ES-I3 (cell line): Measurements from ENCODE around the gene GDA.

ENCODE experiments used
- H3K36me3 ChIP-seq: 2 replicates; pipeline ENCODE4 v1.6.1; 2013; ENCODE audit warnings: mild to moderate bottlenecking, low read length, control low read depth, moderate library complexity; ENCODE audit not compliant: insufficient read depth
- H3K4me1 ChIP-seq: 2 replicates; pipeline ENCODE4 v1.6.1; 2013; ENCODE audit warnings: mild to moderate bottlenecking, control low read depth, low read length; ENCODE audit not compliant: insufficient read depth
- H3K9ac ChIP-seq: 2 replicates; pipeline ENCODE4 v1.6.1; 2013; ENCODE audit warnings: low read depth, mild to moderate bottlenecking, low read length, moderate library complexity
- H3K9me3 ChIP-seq: 2 replicates; pipeline ENCODE4 v1.6.1; 2013; ENCODE audit warnings: mild to moderate bottlenecking, low read length, moderate library complexity; ENCODE audit not compliant: control insufficient read depth, insufficient read depth

Gene GDA

GRCh38 chr9:72207278-72207677, 58.0 kb downstream of the GDA start:
- H3K4me1 ChIP-seq: no peaks in the 10 kb centered on the region
- no peaks in the 10 kb centered on the region for H3K9me3 ChIP-seq
- no peak overlapping the region for H3K9ac ChIP-seq
- H3K36me3 ChIP-seq: no peaks in the 10 kb centered on the region

DNA sequence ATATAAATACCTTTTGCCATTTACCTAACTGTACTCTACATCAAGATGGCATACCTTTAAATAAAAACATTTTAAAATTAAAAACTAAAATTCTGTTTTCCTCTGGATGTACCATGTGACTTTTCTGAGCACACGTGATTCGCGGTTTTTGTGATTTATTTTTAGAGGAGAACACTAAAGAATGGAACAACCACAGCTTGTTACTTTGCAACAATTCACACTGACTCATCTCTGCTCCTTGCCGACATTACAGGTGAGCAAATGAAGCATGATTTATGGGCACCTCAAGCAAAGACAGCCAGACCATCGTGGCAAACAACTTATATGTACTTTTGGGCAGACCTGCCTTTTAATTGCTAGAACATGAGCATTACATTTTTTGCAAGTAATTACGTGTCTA, 61.3 kb downstream of the GDA start:
- no peak overlapping the region for H3K9ac ChIP-seq
- no peaks in the 10 kb centered on the region for H3K4me1 ChIP-seq
- H3K9me3 ChIP-seq: no peaks in the 10 kb centered on the region
- H3K36me3 ChIP-seq: no peaks in the 10 kb centered on the region

DNA sequence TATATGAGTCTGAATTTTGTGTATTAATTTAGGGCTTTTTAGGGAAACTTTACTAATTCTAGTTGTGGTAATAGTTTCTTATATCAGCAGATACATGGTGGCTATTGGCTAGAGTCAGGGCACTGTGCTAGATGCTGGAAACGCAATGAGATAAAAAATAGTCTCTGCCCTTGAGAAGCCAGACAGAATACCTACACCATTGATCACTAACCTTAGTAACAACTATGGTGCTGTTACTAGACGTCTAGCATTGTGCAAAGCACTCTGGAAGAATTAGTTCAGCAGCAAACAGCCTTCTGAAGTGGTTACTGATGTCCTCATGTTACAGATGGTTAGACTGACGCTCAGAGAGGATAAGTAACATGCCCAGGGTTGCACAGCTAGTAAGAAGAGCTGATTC, 61.8 kb downstream of the GDA start:
- no peaks in the 10 kb centered on the region for H3K36me3 ChIP-seq
- no peaks in the 10 kb centered on the region for H3K9me3 ChIP-seq

DNA sequence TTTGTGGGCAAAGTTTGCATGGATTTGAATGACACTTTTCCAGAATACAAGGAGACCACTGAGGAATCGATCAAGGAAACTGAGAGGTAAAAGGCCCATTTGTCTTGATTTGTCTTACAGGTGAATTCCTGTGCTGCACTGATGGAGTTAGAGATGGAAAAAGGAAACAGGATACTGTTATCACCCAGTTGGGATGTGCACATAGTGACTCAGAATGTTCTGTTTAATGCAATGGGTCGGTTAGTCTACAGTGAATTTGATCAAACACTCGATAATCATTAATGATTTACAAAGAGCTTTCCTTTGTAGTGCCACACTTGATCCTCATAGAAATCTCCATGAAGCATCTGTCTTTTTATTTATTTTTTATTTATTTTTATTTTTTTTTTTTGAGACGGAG, 64.7 kb downstream of the GDA start:
- no peak overlapping the region for H3K9ac ChIP-seq
- no peaks in the 10 kb centered on the region for H3K4me1 ChIP-seq
- no peaks in the 10 kb centered on the region for H3K36me3 ChIP-seq
- no peaks in the 10 kb centered on the region for H3K9me3 ChIP-seq

More for the DNA sequence above, 61.8 kb downstream of the GDA start:
- Histone ChIP-seq H3K4me1 (no peaks in the 10 kb centered on the region), H3K9ac (no peak overlapping the region)

DNA sequence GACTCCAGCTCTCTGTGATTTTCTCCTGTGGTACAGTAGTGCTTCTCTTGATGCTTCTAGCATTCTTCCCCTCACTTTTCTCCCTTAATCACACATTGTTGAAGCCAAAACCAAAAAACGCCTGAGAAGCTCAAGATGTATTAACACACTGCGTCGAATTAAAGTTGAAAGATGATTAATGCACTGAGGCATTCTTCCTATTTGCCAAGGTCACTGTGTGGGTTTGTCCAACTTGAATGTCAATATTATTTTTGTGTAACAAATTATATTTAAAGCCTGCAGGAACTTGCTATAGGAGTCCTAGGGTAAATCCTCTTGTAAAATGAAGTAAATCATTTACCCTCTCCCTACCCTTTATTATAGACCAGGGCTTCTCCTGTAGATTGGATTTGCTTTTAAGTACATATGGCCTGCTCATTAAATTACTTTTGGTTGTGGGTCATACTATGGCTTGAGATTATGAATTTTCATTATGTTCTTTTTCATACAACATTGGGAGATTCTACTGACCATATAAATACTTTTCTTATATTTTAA, 68.1 kb downstream of the GDA start:
- no peaks in the 10 kb centered on the region for H3K36me3 ChIP-seq
- no peaks in the 10 kb centered on the region for H3K4me1 ChIP-seq
- no peaks in the 10 kb centered on the region for H3K9me3 ChIP-seq
- no peak overlapping the region for H3K9ac ChIP-seq

- Histone ChIP-seq H3K4me1 (no peaks in the 10 kb centered on the region), H3K9me3 (no peaks in the 10 kb centered on the region), H3K9ac (no peak overlapping the region), H3K36me3 (no peaks in the 10 kb centered on the region)
Observed at GRCh38 chr9:72220589-72220988, 71.3 kb downstream of the GDA start.

DNA sequence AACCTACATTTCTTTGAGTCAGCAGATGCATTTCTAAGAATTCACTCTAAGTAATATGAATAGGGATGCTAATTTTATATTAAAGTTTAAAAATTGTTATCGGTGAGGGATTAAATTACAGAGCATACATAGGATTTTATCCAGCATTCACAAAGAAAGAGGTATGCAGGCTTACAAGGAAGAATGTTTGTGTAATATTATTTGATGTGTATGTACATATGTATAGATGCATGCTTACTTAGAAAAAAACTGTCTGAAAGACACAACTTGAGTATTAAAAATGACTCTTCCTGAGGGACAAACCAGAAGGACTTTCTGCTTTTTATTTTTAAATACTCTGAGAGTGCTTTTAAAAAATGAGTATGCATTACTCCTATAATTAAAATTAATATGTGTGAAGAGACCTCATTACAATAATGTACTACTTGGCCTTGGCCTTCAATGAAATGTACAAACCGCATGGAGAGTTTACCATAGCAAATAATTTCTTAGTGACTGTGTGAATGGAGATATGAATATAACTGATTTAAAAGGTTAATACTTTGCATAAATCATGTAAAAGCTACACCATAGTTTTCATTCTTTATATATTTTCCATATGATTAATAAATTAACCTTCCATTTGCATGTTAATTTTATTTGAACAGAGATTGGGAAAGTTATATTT, 77.0 kb downstream of the GDA start:
- Histone ChIP-seq H3K9me3 (no peaks in the 10 kb centered on the region), H3K9ac (no peak overlapping the region), H3K4me1 (no peaks in the 10 kb centered on the region), H3K36me3 (no peaks in the 10 kb centered on the region)

- Histone ChIP-seq H3K36me3 (no peaks in the 10 kb centered on the region), H3K9ac (no peak overlapping the region), H3K4me1 (no peaks in the 10 kb centered on the region), H3K9me3 (no peaks in the 10 kb centered on the region)
Observed at GRCh38 chr9:72228282-72228681, 79.0 kb downstream of the GDA start.

DNA sequence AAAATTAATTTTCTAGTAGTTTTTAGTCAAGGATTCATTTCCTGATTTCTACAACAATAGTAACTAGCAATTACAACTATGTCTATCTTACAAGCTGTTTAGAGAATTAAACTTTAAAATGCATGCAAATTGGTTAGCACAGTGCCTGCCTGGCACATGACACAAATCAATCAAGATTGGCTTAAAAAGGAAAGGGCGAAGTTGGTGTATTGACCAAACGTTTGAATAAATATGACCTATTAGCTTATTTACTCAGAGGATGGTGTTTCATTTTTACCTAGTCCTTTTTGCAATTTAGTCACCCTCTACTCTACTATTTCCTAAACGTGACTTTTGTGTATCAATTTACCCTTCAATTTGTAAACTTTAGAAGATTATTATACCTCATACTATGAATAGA, 83.5 kb downstream of the GDA start:
- Histone ChIP-seq H3K9ac (no peak overlapping the region), H3K4me1 (no peaks in the 10 kb centered on the region), H3K9me3 (no peaks in the 10 kb centered on the region), H3K36me3 (no peaks in the 10 kb centered on the region)

- no peak overlapping the region for H3K9ac ChIP-seq
- H3K36me3 ChIP-seq: no peaks in the 10 kb centered on the region
- no peaks in the 10 kb centered on the region for H3K4me1 ChIP-seq
- H3K9me3 ChIP-seq: no peaks in the 10 kb centered on the region
Observed at GRCh38 chr9:72247549-72247948, 98.3 kb downstream of the GDA start.

DNA sequence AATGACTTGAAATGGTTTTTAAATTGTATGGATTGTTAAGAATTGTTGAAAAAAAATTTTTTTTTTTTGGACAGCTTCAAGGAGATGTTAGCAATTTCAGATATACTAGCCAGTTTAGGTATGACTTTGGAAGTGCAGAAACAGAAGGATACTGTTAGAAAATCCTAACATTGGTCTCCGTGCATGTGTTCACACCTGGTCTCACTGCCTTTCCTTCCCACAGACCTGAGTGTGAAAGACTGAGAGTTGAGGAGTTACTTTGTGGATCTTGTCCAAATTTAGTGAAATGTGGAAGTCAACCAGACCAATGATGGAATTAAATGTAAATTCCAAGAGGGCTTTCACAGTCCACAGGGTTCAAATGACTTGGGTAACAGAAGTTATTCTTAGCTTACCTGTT, 102.3 kb downstream of the GDA start:
- Histone ChIP-seq H3K9ac (no peak overlapping the region), H3K36me3 (no peaks in the 10 kb centered on the region), H3K4me1 (no peaks in the 10 kb centered on the region), H3K9me3 (no peaks in the 10 kb centered on the region)

GRCh38 chr9:72254901-72255545, 105.8 kb downstream of the GDA start:
- no peaks in the 10 kb centered on the region for H3K9me3 ChIP-seq
- no peaks in the 10 kb centered on the region for H3K4me1 ChIP-seq
- H3K9ac ChIP-seq: no peak overlapping the region
- no peaks in the 10 kb centered on the region for H3K36me3 ChIP-seq

DNA sequence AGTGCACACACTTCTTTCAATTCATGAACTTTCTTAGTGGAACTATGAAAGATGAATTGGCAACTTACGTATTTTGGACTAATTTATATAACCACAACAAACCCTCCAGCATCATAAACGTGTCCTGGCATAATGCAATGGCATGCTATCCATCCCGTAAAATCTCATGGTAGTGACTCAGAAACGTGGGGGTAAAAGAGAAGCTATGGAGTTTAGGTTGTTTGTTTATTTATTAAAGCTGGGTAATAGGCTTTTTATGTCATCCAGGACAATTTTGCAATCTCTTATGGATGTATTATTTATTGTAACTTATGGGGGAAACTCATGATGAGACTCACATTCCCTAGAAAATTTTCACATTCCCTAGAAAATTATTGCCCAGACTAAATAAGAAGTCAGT, 106.3 kb downstream of the GDA start:
- H3K9ac ChIP-seq: no peak overlapping the region
- H3K9me3 ChIP-seq: no peaks in the 10 kb centered on the region
- no peaks in the 10 kb centered on the region for H3K36me3 ChIP-seq
- H3K4me1 ChIP-seq: no peaks in the 10 kb centered on the region

- H3K4me1 ChIP-seq: no peaks in the 10 kb centered on the region
- no peaks in the 10 kb centered on the region for H3K9me3 ChIP-seq
- H3K9ac ChIP-seq: no peak overlapping the region
- no peaks in the 10 kb centered on the region for H3K36me3 ChIP-seq
Observed at GRCh38 chr9:72256931-72257330, 107.7 kb downstream of the GDA start.

DNA sequence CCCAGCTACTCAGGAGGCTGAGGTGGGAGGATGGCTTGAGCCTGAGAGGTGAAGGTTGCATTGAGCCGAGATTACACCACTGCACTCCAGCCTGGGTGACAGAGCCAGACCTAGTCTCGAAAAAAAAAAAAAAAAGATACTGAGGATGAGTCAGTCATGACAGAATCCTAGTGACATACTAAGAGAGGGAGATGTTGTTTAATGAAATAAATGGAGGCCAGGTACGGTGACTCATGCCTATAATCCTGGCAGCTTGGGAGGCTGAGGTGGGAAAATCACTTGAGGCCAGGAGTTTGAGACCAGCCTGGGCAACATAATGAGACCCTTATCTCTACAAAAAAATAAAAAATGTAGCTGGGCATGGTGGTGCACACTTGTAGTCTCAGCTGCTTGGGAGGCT, 108.6 kb downstream of the GDA start:
- H3K4me1 ChIP-seq: no peaks in the 10 kb centered on the region
- H3K36me3 ChIP-seq: no peaks in the 10 kb centered on the region
- H3K9ac ChIP-seq: no peak overlapping the region
- no peaks in the 10 kb centered on the region for H3K9me3 ChIP-seq
